HepG2 (cell line): ENCODE results near the gene AHCY. TPM values are rescaled to one million over a fixed set of nuclear protein-coding genes. Genes with fewer than 3 reads are reported as not detected.
A peak's percentile ranks its signal among the peaks of the same experiment; 100 is the strongest.

ENCODE experiments used
- CCAR2 ChIP-seq: fragments of 200-400 bp; formaldehyde crosslinking; optimal IDR thresholded peaks from 2 replicates; pipeline ENCODE3; 2018; ENCODE audit warnings: low read depth, mild to moderate bottlenecking, low read length, moderate library complexity
- EEA1 ChIP-seq: sonication (generic); formaldehyde crosslinking; IDR thresholded peaks from 2 replicates; pipeline ENCODE4 v1.5.1; 2020; ENCODE audit warnings: mild to moderate bottlenecking, missing genetic modification reagents, borderline replicate concordance
- HOXA7 ChIP-seq: sonication (generic); formaldehyde crosslinking; IDR thresholded peaks from 2 replicates; pipeline ENCODE4 v1.8.1; 2022; ENCODE audit warnings: mild to moderate bottlenecking, missing genetic modification reagents, moderate library complexity
- POLR2G ChIP-seq: fragments of 200-400 bp; formaldehyde crosslinking; IDR thresholded peaks from 2 replicates; pipeline ENCODE4 v1.6.1; 2018; ENCODE audit warnings: mild to moderate bottlenecking, low read depth, low read length, moderate library complexity
- SAFB2 ChIP-seq: sonication (generic); formaldehyde crosslinking; IDR thresholded peaks from 2 replicates; pipeline ENCODE4 v1.5.1; 2020; ENCODE audit warnings: missing genetic modification reagents, low read depth, mild to moderate bottlenecking, borderline replicate concordance
- SMAD3 ChIP-seq: sonication (generic); formaldehyde crosslinking; IDR thresholded peaks from 2 replicates; pipeline ENCODE4 v1.4.0; 2020; ENCODE audit warnings: missing genetic modification reagents
- ZNF234 ChIP-seq: sonication (generic); formaldehyde crosslinking; conservative IDR thresholded peaks from 2 replicates; pipeline ENCODE4 v1.5.1; 2020; ENCODE audit warnings: mild to moderate bottlenecking, missing genetic modification reagents
- ZNF264 ChIP-seq: sonication (generic); formaldehyde crosslinking; IDR thresholded peaks from 2 replicates; pipeline ENCODE4 v1.4.0; 2020; ENCODE audit warnings: missing genetic modification reagents
- ZNF557 ChIP-seq: sonication (generic); formaldehyde crosslinking; IDR thresholded peaks from 2 replicates; pipeline ENCODE4 v1.4.0; 2020; ENCODE audit warnings: missing genetic modification reagents
- ZNF589 ChIP-seq: sonication (generic); formaldehyde crosslinking; conservative IDR thresholded peaks from 2 replicates; pipeline ENCODE4 v1.8.0; 2022; ENCODE audit warnings: mild to moderate bottlenecking, moderate library complexity, missing genetic modification reagents
- polyA plus RNA-seq, 8 experiments: library from polyadenylated mRNA; depleted of rRNA in 3 of 8; stranded (reverse) in 7 of 8; unstranded in 1 of 8; fragments of >200 nt; fragmentation: Illumina TruSeq in 4 of 8; extraction: Trizol in 4 of 8; gene quantifications; 2 replicates each; pipeline versions ENCODE4 v1.2.1 to v1.2.3, GENCODE V29; 2011 to 2016; ENCODE audit warnings: low read depth in 4 of 8, missing spikeins in 1 of 8, mixed read lengths in 1 of 8; ENCODE audit not compliant: insufficient read depth in 1 of 8
- total RNA-seq, 5 experiments: library from RNA; depleted of rRNA; stranded (reverse); fragments of >200 nt; fragmentation: Illumina TruSeq; extraction: Trizol; gene quantifications; 2 replicates each; pipeline ENCODE4 v1.2.3, GENCODE V29; 2016; ENCODE audit warnings: low read depth in 1 of 5
- TF ChIP-seq, protein P1 (sequence below): sonication (generic); formaldehyde crosslinking; IDR thresholded peaks from 2 replicates; pipeline ENCODE4 v1.5.0; 2020; ENCODE audit warnings: mild to moderate bottlenecking, missing genetic modification reagents, borderline replicate concordance
- TF ChIP-seq, protein P2 (sequence below): sonication (generic); formaldehyde crosslinking; IDR thresholded peaks from 2 replicates; pipeline ENCODE4 v1.4.0; 2020; ENCODE audit warnings: mild to moderate bottlenecking, missing genetic modification reagents
- TF ChIP-seq, protein P3 (sequence below): sonication (generic); formaldehyde crosslinking; conservative IDR thresholded peaks from 2 replicates; pipeline ENCODE4 v1.4.0; 2020; ENCODE audit warnings: missing genetic modification reagents

Gene AHCY
- total and polyA plus RNA-seq, 2 of the 13 experiments (the other 11 are each of a cell fraction or from before 2014, with no cell fraction given): 407 to 419 TPM

DNA sequence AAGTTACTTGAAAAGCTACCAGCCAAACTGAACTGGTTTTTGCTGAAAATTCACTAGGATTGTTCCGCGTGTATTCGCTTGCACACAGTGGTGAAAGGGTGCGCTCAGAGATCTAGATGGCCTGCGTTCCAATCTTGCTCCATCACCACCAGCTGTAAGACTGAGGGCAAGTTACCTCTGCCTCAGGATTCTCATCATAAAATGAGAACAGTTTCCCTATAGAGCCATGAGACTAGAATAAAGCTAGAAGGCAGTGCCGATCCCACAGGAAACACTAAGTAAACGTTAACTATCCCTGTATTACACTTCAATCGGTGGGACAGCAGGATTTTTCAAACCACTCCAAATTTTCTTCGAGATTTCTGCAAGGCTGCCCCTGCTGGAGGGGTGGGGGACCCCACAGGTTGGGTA is 838 bp downstream of the AHCY start (continued):
- TF ChIP-seq, protein P1, sequence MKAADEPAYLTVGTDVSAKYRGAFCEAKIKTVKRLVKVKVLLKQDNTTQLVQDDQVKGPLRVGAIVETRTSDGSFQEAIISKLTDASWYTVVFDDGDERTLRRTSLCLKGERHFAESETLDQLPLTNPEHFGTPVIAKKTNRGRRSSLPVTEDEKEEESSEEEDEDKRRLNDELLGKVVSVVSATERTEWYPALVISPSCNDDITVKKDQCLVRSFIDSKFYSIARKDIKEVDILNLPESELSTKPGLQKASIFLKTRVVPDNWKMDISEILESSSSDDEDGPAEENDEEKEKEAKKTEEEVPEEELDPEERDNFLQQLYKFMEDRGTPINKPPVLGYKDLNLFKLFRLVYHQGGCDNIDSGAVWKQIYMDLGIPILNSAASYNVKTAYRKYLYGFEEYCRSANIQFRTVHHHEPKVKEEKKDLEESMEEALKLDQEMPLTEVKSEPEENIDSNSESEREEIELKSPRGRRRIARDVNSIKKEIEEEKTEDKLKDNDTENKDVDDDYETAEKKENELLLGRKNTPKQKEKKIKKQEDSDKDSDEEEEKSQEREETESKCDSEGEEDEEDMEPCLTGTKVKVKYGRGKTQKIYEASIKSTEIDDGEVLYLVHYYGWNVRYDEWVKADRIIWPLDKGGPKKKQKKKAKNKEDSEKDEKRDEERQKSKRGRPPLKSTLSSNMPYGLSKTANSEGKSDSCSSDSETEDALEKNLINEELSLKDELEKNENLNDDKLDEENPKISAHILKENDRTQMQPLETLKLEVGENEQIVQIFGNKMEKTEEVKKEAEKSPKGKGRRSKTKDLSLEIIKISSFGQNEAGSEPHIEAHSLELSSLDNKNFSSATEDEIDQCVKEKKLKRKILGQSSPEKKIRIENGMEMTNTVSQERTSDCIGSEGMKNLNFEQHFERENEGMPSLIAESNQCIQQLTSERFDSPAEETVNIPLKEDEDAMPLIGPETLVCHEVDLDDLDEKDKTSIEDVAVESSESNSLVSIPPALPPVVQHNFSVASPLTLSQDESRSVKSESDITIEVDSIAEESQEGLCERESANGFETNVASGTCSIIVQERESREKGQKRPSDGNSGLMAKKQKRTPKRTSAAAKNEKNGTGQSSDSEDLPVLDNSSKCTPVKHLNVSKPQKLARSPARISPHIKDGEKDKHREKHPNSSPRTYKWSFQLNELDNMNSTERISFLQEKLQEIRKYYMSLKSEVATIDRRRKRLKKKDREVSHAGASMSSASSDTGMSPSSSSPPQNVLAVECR (CRISPR knock-in tag): no peak
- TF ChIP-seq SAFB2 (CRISPR knock-in tag) (no peak), ZNF557 (CRISPR knock-in tag) (peak; percentile 31; the same call in 1 of the 2 replicates), POLR2G (no peak), CCAR2 (peak; percentile 36), ZNF589 (CRISPR knock-in tag) (0 out of 2 replicates have a peak, but pooled peaks have one; percentile 7), EEA1 (CRISPR knock-in tag) (no peak), HOXA7 (CRISPR knock-in tag) (no peak), SMAD3 (CRISPR knock-in tag) (0 out of 2 replicates have a peak, but pooled peaks have one; percentile 18), ZNF234 (CRISPR knock-in tag) (no peak), ZNF264 (peak; percentile 8; the same call in 1 of the 2 replicates)
- TF ChIP-seq, protein P2, sequence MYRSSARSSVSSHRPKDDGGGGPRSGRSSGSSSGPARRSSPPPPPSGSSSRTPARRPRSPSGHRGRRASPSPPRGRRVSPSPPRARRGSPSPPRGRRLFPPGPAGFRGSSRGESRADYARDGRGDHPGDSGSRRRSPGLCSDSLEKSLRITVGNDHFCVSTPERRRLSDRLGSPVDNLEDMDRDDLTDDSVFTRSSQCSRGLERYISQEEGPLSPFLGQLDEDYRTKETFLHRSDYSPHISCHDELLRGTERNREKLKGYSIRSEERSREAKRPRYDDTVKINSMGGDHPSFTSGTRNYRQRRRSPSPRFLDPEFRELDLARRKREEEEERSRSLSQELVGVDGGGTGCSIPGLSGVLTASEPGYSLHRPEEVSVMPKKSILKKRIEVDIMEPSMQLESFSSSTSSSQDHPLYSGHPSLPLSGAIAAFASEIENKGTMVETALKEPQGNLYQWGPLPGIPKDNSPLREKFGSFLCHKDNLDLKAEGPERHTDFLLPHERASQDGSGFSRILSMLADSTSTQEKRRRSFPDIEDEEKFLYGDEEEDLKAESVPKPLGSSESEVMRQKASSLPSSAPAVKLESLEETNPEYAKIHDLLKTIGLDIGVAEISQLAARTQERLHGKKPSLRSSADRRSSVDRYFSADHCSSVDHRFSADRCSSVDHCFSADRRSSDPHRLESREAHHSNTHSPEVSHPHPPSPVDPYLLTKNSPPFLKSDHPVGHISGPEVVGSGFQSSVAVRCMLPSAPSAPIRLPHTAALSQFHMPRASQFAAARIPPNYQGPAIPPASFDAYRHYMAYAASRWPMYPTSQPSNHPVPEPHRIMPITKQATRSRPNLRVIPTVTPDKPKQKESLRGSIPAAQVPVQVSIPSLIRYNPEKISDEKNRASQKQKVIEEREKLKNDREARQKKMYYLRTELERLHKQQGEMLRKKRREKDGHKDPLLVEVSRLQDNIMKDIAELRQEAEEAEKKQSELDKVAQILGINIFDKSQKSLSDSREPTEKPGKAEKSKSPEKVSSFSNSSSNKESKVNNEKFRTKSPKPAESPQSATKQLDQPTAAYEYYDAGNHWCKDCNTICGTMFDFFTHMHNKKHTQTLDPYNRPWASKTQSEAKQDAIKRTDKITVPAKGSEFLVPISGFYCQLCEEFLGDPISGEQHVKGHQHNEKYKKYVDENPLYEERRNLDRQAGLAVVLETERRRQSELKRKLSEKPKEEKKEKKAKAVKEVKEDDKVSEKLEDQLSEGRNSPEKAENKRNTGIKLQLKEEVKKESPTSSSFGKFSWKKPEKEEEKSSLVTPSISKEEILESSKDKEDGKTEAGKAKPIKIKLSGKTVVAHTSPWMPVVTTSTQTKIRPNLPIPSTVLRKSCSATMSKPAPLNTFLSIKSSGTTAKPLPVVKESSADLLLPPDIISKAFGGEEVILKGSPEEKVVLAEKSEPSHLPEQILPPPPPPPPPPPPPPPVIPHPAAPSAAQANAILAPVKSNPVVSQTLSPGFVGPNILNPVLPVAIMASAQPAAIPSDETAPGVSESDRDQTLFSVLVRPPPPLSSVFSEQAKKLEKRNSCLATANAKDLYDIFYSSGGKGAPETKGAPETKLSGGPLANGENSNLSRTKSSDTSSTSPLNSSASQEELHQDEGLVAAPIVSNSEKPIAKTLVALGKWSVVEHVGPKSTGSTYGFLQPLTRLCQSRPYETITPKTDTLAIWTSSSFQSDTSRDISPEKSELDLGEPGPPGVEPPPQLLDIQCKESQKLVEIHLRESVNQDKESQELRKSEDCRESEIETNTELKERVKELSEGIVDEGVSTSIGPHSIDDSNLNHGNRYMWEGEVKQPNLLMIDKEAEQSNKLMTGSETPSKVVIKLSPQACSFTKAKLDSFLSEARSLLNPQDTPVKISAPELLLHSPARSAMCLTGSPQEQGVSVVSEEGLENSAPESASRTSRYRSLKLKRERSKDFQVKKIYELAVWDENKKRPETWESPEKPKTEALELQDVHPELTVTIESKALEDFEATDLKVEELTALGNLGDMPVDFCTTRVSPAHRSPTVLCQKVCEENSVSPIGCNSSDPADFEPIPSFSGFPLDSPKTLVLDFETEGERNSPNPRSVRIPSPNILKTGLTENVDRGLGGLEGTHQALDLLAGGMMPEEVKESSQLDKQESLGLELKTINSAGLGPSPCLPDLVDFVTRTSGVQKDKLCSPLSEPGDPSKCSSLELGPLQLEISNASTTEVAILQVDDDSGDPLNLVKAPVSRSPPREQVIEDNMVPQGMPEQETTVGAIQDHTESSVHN (CRISPR knock-in tag): no peak
- TF ChIP-seq, protein P3, sequence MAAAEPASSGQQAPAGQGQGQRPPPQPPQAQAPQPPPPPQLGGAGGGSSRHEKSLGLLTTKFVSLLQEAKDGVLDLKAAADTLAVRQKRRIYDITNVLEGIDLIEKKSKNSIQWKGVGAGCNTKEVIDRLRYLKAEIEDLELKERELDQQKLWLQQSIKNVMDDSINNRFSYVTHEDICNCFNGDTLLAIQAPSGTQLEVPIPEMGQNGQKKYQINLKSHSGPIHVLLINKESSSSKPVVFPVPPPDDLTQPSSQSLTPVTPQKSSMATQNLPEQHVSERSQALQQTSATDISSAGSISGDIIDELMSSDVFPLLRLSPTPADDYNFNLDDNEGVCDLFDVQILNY (CRISPR knock-in tag): no peak
